Natural killer cell treated with Interleukin-12 subunit alpha and Interleukin-12 subunit beta and Interleukin-15 and Interleukin-18, amount 100 ng/mL, for 72 hours (primary cell): ENCODE measurements around the gene SMOC2. TPM values are rescaled to one million over a fixed set of nuclear protein-coding genes. Genes with fewer than 3 reads are reported as not detected.

Experiments
- ATAC-seq, 2 donors: fragments of 150-1000 bp; cut with Tn5 transposase in 1 of 2; sonication (Bioruptor Pico), chemical (Tn5 transposase) in 1 of 2; 2 replicates each; pipeline ENCODE4 v1.10.0; 2021
- DNase-seq: peaks from one replicate; pipeline ENCODE4 v3.0.0; 2022; ENCODE audit warnings: low spot score
- H3K27ac Mint-ChIP-seq, 2 donors: 1 replicate in 1 of 2; 2 replicates in 1 of 2; pipeline ENCODE4 v1.8.0; 2022; ENCODE audit warnings: mixed read lengths in 2 of 2, mild to moderate bottlenecking in 1 of 2, moderate library complexity in 1 of 2
- H3K27me3 Mint-ChIP-seq, 2 donors: 1 replicate in 1 of 2; 2 replicates in 1 of 2; pipeline ENCODE4 v1.8.0; 2022; ENCODE audit warnings: mixed read lengths in 2 of 2
- H3K36me3 Mint-ChIP-seq: one replicate; pipeline ENCODE4 v1.8.0; 2022; ENCODE audit warnings: mixed read lengths
- H3K4me1 Mint-ChIP-seq, 2 donors: 1 replicate in 1 of 2; 2 replicates in 1 of 2; pipeline ENCODE4 v1.8.0; 2022; ENCODE audit warnings: low read depth in 2 of 2, mixed read lengths in 2 of 2, mild to moderate bottlenecking in 1 of 2
- H3K4me3 Mint-ChIP-seq: one replicate; pipeline ENCODE4 v1.8.0; 2022; ENCODE audit warnings: mixed read lengths
- H3K9me3 Mint-ChIP-seq: 2 replicates; pipeline ENCODE4 v1.8.0; 2022; ENCODE audit warnings: mixed read lengths
- total RNA-seq, 2 donors: library from RNA; stranded (reverse); gene quantifications; one replicate each; pipeline ENCODE4 v1.2.3, GENCODE V29; 2022

Gene SMOC2
- total RNA-seq, 2 donors from 2014 or later, result not detected

DNA sequence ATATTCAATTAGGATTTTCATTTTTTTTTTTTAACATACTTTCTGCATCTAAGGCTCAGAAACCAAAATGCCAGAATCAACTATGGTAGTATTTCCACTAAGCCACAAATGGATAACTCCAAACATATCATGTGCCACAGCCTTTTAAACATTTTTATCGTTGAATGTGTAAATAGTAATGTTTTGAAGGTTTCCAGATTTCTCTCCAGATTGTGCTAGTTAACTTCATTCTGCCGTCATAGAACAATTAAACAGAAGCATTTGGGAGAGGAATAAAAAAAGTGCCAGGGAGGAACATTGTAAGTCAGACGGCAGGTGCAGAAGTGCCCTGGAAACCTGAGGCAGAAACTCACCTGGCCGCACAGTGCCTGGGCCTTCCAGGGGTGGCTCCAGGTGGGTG is 23.6 kb downstream of the SMOC2 start:
- H3K27ac Mint-ChIP-seq, result no peak overlapping the region
- H3K36me3 Mint-ChIP-seq, result no peaks in the 10 kb centered on the region
- ATAC-seq, result no peak

DNA sequence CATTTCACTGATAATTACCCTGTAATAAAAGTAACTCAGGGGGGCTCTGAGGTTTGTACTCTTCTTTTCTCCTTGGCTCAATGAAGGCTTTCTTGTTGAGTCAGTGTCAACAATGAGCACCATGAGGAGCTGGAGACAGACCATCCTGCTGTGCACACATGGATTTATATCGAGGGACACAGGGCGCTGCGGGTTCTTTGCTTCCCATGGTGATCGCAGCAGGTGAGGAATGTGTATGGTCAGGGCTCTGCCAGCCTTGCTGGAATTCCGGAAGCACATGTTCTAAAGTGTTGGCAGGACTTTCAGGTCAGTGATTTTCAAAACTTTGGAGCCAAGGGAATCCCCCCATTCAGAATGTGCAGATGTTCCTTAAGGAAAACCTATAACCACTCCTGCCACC is 27.1 kb downstream of the SMOC2 start:
- H3K9me3 Mint-ChIP-seq, result no peaks in the 10 kb centered on the region
- no peak for DNase-seq
- ATAC-seq, result no peak
- H3K27me3 Mint-ChIP-seq, result peaks cover 0 to 9% of the 10 kb centered on the region in 2 donors
- H3K36me3 Mint-ChIP-seq, result no peaks in the 10 kb centered on the region
- no peak overlapping the region for H3K27ac Mint-ChIP-seq
- no peaks in the 10 kb centered on the region for H3K4me1 Mint-ChIP-seq
- H3K4me3 Mint-ChIP-seq, result no peak overlapping the region

More for the DNA sequence above, 23.6 kb downstream of the SMOC2 start:
- H3K9me3 Mint-ChIP-seq, result no peaks in the 10 kb centered on the region
- H3K4me3 Mint-ChIP-seq, result no peak overlapping the region
- H3K4me1 Mint-ChIP-seq, result no peaks in the 10 kb centered on the region
- peaks cover 7 to 10% of the 10 kb centered on the region in 2 donors for H3K27me3 Mint-ChIP-seq
- no peak for DNase-seq

DNA sequence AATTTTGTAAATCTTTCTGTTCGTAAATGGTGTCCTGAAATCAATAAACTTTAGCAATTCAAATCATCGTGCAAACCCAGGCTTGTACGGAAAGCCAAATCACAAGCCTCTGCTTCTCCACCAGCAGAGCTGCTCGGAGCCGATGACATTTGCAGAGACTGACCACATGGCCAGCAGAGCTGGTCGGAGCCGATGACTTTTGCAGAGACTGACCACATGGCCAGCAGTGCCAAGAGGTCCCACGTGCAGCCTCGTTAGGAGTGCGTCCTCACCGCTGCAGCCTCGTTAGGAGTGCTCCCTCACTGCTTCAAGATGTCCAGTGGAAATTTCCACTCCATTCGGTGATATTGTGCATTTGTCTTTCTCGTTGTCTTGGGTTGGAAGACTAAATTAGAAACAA is 28.5 kb downstream of the SMOC2 start:
- no peaks in the 10 kb centered on the region for H3K36me3 Mint-ChIP-seq
- H3K27ac Mint-ChIP-seq, result no peak overlapping the region
- H3K9me3 Mint-ChIP-seq, result no peaks in the 10 kb centered on the region
- DNase-seq (no peak), ATAC-seq (no peak)
- peaks cover 0 to 15% of the 10 kb centered on the region in 2 donors for H3K27me3 Mint-ChIP-seq
- no peak overlapping the region for H3K4me3 Mint-ChIP-seq
- no peaks in the 10 kb centered on the region for H3K4me1 Mint-ChIP-seq

- no peak for DNase-seq
- H3K4me1 Mint-ChIP-seq, result no peaks in the 10 kb centered on the region
- no peaks in the 10 kb centered on the region for H3K36me3 Mint-ChIP-seq
- H3K4me3 Mint-ChIP-seq, result no peak overlapping the region
- no peaks in the 10 kb centered on the region for H3K9me3 Mint-ChIP-seq
- H3K27ac Mint-ChIP-seq, result no peak overlapping the region
- no peak for ATAC-seq
- H3K27me3 Mint-ChIP-seq, result peaks cover 0 to 19% of the 10 kb centered on the region in 2 donors
Measured at GRCh38 chr6:168469926-168470325, 28.9 kb downstream of the SMOC2 start.

DNA sequence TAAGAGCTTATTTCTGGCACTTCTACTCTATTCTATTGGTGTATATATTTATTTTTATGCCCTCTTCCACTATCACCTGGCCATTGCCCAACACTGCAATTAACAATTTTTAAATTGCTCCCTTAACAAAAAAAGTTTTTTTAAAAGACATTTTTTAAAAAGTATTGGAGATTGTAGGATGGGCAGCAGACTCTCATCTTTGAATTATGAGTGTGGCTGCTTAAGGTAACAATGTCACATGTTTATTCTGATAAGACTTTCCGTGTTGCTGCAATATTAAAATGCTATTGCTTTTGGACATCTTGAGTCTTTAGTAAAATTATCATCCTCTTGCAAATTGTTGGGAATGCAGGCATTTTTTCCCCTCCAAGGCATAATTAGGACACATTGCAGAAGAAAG is 31.4 kb downstream of the SMOC2 start:
- DNase-seq, result no peak
- Mint-ChIP-seq H3K4me3 (no peak overlapping the region), H3K36me3 (no peaks in the 10 kb centered on the region), H3K4me1 (no peaks in the 10 kb centered on the region), H3K27me3 (peaks cover 0 to 21% of the 10 kb centered on the region in 2 donors), H3K27ac (no peak overlapping the region), H3K9me3 (no peaks in the 10 kb centered on the region)
- ATAC-seq, result no peak

- no peaks in the 10 kb centered on the region for H3K9me3 Mint-ChIP-seq
- no peak overlapping the region for H3K4me3 Mint-ChIP-seq
- H3K27ac Mint-ChIP-seq, result no peak overlapping the region
- H3K36me3 Mint-ChIP-seq, result no peaks in the 10 kb centered on the region
- DNase-seq, result no peak
- H3K4me1 Mint-ChIP-seq, result no peaks in the 10 kb centered on the region
- peaks cover 5 to 24% of the 10 kb centered on the region in 2 donors for H3K27me3 Mint-ChIP-seq
- peak in 1 of 2 donors; percentile 52 for ATAC-seq
Measured at GRCh38 chr6:168473197-168473596, 32.2 kb downstream of the SMOC2 start.

DNA sequence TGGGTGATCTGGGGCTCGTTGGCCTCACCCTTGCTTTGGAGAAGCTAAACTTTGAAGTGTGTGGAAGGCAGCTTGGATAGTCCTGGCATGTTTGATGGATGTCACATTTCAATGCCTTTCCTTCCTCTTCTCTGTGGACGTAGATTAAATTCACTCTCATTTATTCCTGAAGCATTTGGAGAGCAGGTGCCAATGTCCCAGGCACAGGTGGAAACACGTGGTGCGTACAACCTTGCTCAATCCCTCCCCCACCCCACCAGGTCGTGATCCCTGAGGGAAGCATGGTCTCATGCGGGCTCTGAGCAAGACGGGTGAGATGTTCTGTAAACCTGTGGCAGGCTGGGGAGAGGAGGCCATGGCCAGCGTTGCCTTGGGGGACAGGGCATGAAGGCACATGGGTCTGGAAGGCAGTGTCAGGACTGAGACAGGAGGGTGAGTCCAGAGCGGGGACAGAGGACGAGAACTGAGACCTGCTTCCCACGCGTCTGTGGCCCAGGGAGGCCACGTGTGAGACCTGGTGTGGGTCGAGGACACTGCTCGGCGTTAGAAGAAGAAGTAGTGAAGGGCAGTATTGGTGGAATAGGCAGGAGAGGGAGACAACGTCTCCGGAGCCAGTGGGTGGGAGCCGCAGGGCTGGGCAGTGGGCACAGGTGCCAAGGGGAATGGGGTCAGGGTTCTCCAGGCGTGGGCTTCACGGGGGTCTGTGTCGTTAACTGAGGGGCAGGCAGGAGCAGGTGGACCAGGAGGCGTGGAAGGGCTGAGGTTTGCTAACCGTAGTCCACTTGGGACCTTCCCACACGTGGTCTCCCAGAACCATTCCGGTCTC is 34.4 kb downstream of the SMOC2 start:
- Mint-ChIP-seq H3K27me3 (peaks cover 7 to 31% of the 10 kb centered on the region in 2 donors), H3K4me3 (no peak overlapping the region), H3K9me3 (peaks cover 2% of the 10 kb centered on the region), H3K4me1 (no peaks in the 10 kb centered on the region), H3K36me3 (peaks cover 8% of the 10 kb centered on the region), H3K27ac (no peak overlapping the region)
- DNase-seq, result no peak
- ATAC-seq, result peak in 1 of 2 donors; percentile 31

GRCh38 chr6:168479421-168479820 is 38.4 kb downstream of the SMOC2 start:
- DNase-seq (no peak), ATAC-seq (no peak)
- Mint-ChIP-seq H3K36me3 (peaks cover 8% of the 10 kb centered on the region), H3K27ac (no peak overlapping the region), H3K4me3 (no peak overlapping the region), H3K9me3 (peaks cover 5% of the 10 kb centered on the region), H3K4me1 (no peaks in the 10 kb centered on the region), H3K27me3 (peaks cover 14 to 30% of the 10 kb centered on the region in 2 donors)

DNA sequence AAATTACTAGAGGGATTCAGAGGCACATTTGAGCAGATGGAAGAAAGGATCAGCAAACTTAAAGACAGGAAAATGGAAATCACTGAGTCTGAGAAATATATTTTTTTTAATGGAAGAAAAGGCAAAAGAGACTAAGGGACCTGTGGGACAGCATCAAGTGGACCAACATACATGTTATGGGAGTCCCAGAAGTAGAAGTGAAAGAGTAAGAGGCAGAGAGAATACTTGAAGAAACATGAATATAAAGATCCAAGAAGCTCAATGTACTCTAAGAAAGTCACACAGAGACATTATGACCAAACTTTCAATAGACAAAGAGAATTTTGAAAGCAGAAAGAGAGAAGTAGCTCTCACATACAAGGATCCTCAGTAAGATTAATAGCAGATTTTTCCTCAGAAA is 39.5 kb downstream of the SMOC2 start:
- Mint-ChIP-seq H3K27ac (no peak overlapping the region), H3K4me1 (no peaks in the 10 kb centered on the region)

DNA sequence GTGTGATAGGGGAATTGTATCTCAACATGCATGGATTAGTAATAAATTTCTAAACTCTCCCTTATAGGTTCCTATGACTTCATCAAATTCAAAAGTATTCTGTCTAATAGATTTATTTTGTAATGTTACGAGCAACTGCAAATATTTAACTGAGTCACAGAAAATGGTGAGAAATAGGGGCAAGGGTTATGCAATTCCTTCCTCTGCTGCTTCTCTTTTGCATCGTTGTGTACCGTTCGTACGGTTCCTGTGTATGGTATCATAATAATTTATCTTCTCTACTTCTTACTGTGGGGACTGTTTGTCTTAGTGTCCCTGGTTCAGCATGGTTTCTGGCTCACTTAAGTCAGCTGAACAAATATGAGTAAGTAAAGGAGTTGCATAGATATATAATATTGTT is 44.8 kb downstream of the SMOC2 start:
- Mint-ChIP-seq H3K27ac (no peak overlapping the region), H3K9me3 (no peaks in the 10 kb centered on the region), H3K36me3 (no peaks in the 10 kb centered on the region), H3K4me1 (no peaks in the 10 kb centered on the region), H3K27me3 (peaks cover 7 to 18% of the 10 kb centered on the region in 2 donors), H3K4me3 (no peak overlapping the region)
- DNase-seq (no peak), ATAC-seq (no peak)

More for the DNA sequence above, 39.5 kb downstream of the SMOC2 start:
- Mint-ChIP-seq H3K36me3 (peaks cover 8% of the 10 kb centered on the region), H3K27me3 (peaks cover 14 to 21% of the 10 kb centered on the region in 2 donors), H3K4me3 (no peak overlapping the region), H3K9me3 (peaks cover 5% of the 10 kb centered on the region)
- ATAC-seq (no peak), DNase-seq (no peak)

DNA sequence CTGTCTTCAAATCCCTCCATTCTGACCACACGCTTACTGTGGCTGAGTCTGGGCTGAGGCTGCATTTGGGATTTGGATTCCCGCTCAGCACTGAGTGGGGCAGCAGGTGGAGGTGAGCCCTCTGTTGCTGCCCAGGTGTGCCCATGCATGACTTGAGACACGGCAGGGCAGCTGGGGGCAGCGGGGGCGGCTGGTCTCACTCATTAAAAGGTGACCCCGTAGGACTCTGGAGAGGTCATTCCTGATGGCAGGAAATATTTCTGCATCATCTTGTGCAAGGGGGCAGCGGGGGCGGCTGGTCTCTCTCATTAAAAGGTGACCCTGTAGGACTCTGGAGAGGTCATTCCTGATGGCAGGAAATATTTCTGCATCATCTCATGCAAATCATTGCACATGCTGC is 49.8 kb downstream of the SMOC2 start:
- no peak for ATAC-seq
- peaks cover 0 to 16% of the 10 kb centered on the region in 2 donors for H3K27me3 Mint-ChIP-seq
- no peak overlapping the region for H3K27ac Mint-ChIP-seq

DNA sequence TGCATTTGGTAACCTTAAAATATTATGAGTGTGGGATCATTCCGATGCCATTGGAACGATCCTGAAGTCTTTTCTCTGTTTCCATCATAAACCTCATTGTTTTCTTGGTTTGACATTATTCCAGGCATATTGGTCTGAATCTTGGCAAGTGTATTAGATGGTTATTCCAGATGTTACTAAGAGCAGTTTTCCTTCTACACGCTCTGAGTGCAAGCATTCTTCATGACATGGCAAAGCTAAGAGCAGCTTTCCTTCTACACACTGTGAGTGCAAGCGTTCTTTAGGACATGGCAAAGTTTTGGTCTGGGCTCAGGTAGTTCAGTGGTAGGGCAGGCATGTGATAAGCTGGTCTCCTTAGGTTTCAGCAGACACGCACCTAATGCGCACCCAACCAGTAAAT is 53.0 kb downstream of the SMOC2 start:
- H3K4me3 Mint-ChIP-seq, result no peak overlapping the region
- H3K36me3 Mint-ChIP-seq, result no peaks in the 10 kb centered on the region
- H3K27me3 Mint-ChIP-seq, result peaks cover 0 to 7% of the 10 kb centered on the region in 2 donors
- no peak for ATAC-seq
- H3K4me1 Mint-ChIP-seq, result no peaks in the 10 kb centered on the region
- H3K9me3 Mint-ChIP-seq, result no peaks in the 10 kb centered on the region
- H3K27ac Mint-ChIP-seq, result no peak overlapping the region
- no peak for DNase-seq

More for the DNA sequence above, 49.8 kb downstream of the SMOC2 start:
- Mint-ChIP-seq H3K4me1 (no peaks in the 10 kb centered on the region), H3K9me3 (no peaks in the 10 kb centered on the region), H3K4me3 (no peak overlapping the region), H3K36me3 (no peaks in the 10 kb centered on the region)
- DNase-seq, result no peak

- H3K27me3 Mint-ChIP-seq, result peaks cover 0 to 7% of the 10 kb centered on the region in 2 donors
- no peaks in the 10 kb centered on the region for H3K36me3 Mint-ChIP-seq
- H3K4me3 Mint-ChIP-seq, result no peak overlapping the region
- no peaks in the 10 kb centered on the region for H3K9me3 Mint-ChIP-seq
- H3K27ac Mint-ChIP-seq, result no peak overlapping the region
- DNase-seq, result no peak
- H3K4me1 Mint-ChIP-seq, result no peaks in the 10 kb centered on the region
- peak; percentile 24 to 44 for ATAC-seq
Measured at GRCh38 chr6:168494726-168495125, 53.7 kb downstream of the SMOC2 start.

GRCh38 chr6:168495133-168495532 is 54.1 kb downstream of the SMOC2 start:
- H3K27ac Mint-ChIP-seq, result no peak overlapping the region
- no peak overlapping the region for H3K4me3 Mint-ChIP-seq
- no peaks in the 10 kb centered on the region for H3K4me1 Mint-ChIP-seq
- DNase-seq (no peak), ATAC-seq (peak in 1 of 2 donors; percentile 4)
- peaks cover 0 to 7% of the 10 kb centered on the region in 2 donors for H3K27me3 Mint-ChIP-seq
- no peaks in the 10 kb centered on the region for H3K36me3 Mint-ChIP-seq
- H3K9me3 Mint-ChIP-seq, result no peaks in the 10 kb centered on the region
